PC-9 (cell line): Measurements from ENCODE around the gene CENPVL2. TPM values are rescaled to one million over a fixed set of nuclear protein-coding genes. Genes with fewer than 3 reads are reported as not detected.
"Not testable (repeated sequence)": the region's sequence is repeated elsewhere in the genome, so short reads cannot be mapped to it uniquely, and the experiment has no call there.

Source experiments
- BruUV-seq: library from RNA; stranded (reverse); fragments of 400-500 nt; replicated peaks from 2 replicates; lab custom pipeline; 2021; lab: Mats Ljungman, UMichigan
- CTCF ChIA-PET: fragments of 300-600 bp; sonication (Branson Sonifier 250); formaldehyde crosslinking; loops from one replicate; lab custom pipeline; 2022; ENCODE audit warnings: antibody characterized with exemption; lab: Charles Lee
- POLR2A ChIA-PET: fragments of 300-600 bp; sonication (Branson Sonifier 250); formaldehyde crosslinking; loops from one replicate; lab custom pipeline; 2022; ENCODE audit warnings: antibody characterized with exemption; ENCODE audit not compliant: unreplicated experiment; lab: Charles Lee
- DNase-seq, 2 experiments: peaks; one replicate each; pipeline versions ENCODE4 v3.0.0 to v3.0.0-alpha.2; 2015 to 2022; ENCODE audit warnings: mixed read lengths in 1 of 2
- H2AFZ ChIP-seq: fragments of 200-600 bp; sonication (generic); 2 replicates; pipeline ENCODE4 v1.8.1; 2017; ENCODE audit warnings: antibody characterized with exemption
- H3F3A ChIP-seq: fragments of 200-600 bp; sonication (generic); 2 replicates; pipeline ENCODE4 v1.8.1; 2017; ENCODE audit warnings: antibody characterized with exemption, mild to moderate bottlenecking, low read depth; ENCODE audit not compliant: insufficient read depth
- H3K27ac ChIP-seq: fragments of 200-600 bp; sonication (generic); 2 replicates; pipeline ENCODE4 v1.6.1; 2016; ENCODE audit warnings: mixed run types
- H3K27me3 ChIP-seq: fragments of 200-600 bp; sonication (generic); 2 replicates; pipeline ENCODE4 v1.6.1; 2016; ENCODE audit warnings: low read depth, mixed run types; ENCODE audit not compliant: insufficient read depth
- H3K36me3 ChIP-seq: fragments of 200-600 bp; sonication (generic); 2 replicates; pipeline ENCODE4 v1.6.1; 2016; ENCODE audit warnings: low read depth, mixed run types
- H3K4me1 ChIP-seq: fragments of 200-600 bp; sonication (generic); replicated peaks from 2 replicates; pipeline ENCODE4 v1.6.1; 2016; ENCODE audit warnings: mixed run types; ENCODE audit not compliant: insufficient read depth
- H3K4me2 ChIP-seq: fragments of 200-600 bp; sonication (generic); 2 replicates; pipeline ENCODE4 v1.6.1; 2017; ENCODE audit warnings: mixed run types
- H3K4me3 ChIP-seq: fragments of 200-600 bp; sonication (generic); 2 replicates; pipeline ENCODE4 v1.6.1; 2016; ENCODE audit warnings: mixed run types
- H3K79me2 ChIP-seq: fragments of 200-600 bp; sonication (generic); 2 replicates; pipeline ENCODE4 v1.6.1; 2017; ENCODE audit warnings: low read depth, mixed run types
- H3K9me2 ChIP-seq: fragments of 200-600 bp; sonication (generic); 2 replicates; pipeline ENCODE4 v1.8.1; 2017; ENCODE audit warnings: mild to moderate bottlenecking; ENCODE audit not compliant: insufficient read depth
- H3K9me3 ChIP-seq: fragments of 200-600 bp; sonication (generic); 2 replicates; pipeline ENCODE4 v1.8.1; 2016; ENCODE audit warnings: low read depth; ENCODE audit not compliant: insufficient read depth
- H4K20me1 ChIP-seq: fragments of 200-600 bp; sonication (generic); 2 replicates; pipeline ENCODE4 v1.8.1; 2017; ENCODE audit not compliant: insufficient read depth
- EZH2 ChIP-seq: fragments of 200-600 bp; sonication (generic); IDR thresholded peaks from 2 replicates; pipeline ENCODE4 v1.8.0; 2017; ENCODE audit warnings: antibody characterized with exemption, low read depth
- intact Hi-C: fragments of 100-400 bp; cut with micrococcal nuclease; formaldehyde crosslinking; loops from one replicate; pipeline ENCODE4 v1.10.0; 2022; ENCODE audit not compliant: unreplicated experiment
- total RNA-seq: library from RNA; stranded (reverse); gene quantifications from 2 replicates; pipeline ENCODE4 v1.2.3, GENCODE V29; 2021
- TF ChIP-seq, protein P1 (sequence below): fragments of 200-600 bp; sonication (generic); conservative IDR thresholded peaks from 2 replicates; pipeline ENCODE4 v1.6.1; 2017; ENCODE audit warnings: mixed run types, antibody characterized with exemption, mild to moderate bottlenecking, moderate library complexity

The CENPVL2 gene
- total RNA-seq, 1 experiment from 2014 or later: not detected

DNA sequence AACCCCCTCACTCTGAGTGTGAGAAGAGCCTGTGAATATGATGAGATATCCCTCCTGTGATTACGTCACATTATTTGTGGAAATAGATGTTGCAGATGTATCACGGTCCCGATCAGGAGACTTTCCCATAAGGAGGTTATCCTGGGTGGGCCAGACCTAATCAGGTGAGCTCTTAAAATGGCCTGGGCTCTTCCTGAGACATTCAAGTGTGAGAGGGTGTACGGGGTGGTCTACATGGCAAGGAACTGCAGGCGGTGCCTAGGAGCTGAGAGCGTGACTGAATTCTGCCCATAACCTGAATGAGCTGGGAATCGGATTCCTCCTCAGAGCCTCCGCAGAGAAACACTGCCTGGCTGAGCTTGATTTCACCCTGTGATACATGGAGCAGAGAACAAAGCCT is 14.8 kb upstream of the CENPVL2 start:
- POLR2A ChIA-PET: no interaction called here
- no peaks in the 10 kb centered on the region for H3K9me2 ChIP-seq
- no TSS peak for BruUV-seq

DNA sequence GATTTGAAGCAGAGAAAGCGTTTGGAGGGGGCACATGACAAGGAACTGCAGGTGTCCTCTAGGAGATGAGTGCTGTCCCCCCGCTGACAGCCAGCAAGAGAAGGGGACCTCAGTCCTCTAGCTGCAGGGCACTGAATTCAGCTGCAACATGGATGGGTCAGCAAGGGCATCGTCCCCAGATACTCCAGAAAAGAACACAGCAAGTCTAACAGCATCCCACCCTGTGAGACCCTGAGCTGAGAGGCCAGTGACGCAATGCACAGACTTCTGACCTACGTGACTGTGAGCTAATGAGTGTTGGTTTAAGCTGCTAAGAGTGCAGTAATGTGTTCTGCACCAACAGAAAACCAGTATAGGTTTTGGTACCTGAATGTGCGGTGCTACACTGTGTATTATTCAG is 11.6 kb upstream of the CENPVL2 start:
- Histone ChIP-seq H4K20me1 (no peaks in the 10 kb centered on the region), H3K79me2 (no peaks in the 10 kb centered on the region), H3K9me2 (no peaks in the 10 kb centered on the region), H3F3A (no peaks in the 10 kb centered on the region), H2AFZ (no peak overlapping the region), H3K4me2 (no peak overlapping the region), H3K4me1 (no peaks in the 10 kb centered on the region), H3K36me3 (no peaks in the 10 kb centered on the region), H3K27me3 (peaks cover 8% of the 10 kb centered on the region; the same call in 1 of the 2 replicates), H3K9me3 (no peaks in the 10 kb centered on the region), H3K27ac (no peak overlapping the region), H3K4me3 (no peak overlapping the region)
- no TSS peak for BruUV-seq
- no peak for DNase-seq
- POLR2A ChIA-PET: no interaction called here
- TF ChIP-seq, protein P1, sequence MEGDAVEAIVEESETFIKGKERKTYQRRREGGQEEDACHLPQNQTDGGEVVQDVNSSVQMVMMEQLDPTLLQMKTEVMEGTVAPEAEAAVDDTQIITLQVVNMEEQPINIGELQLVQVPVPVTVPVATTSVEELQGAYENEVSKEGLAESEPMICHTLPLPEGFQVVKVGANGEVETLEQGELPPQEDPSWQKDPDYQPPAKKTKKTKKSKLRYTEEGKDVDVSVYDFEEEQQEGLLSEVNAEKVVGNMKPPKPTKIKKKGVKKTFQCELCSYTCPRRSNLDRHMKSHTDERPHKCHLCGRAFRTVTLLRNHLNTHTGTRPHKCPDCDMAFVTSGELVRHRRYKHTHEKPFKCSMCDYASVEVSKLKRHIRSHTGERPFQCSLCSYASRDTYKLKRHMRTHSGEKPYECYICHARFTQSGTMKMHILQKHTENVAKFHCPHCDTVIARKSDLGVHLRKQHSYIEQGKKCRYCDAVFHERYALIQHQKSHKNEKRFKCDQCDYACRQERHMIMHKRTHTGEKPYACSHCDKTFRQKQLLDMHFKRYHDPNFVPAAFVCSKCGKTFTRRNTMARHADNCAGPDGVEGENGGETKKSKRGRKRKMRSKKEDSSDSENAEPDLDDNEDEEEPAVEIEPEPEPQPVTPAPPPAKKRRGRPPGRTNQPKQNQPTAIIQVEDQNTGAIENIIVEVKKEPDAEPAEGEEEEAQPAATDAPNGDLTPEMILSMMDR: no peak
- no peak for TF ChIP-seq EZH2
- CTCF ChIA-PET: no interaction called here
- intact Hi-C loops: no loop called here

More for the DNA sequence above, 14.8 kb upstream of the CENPVL2 start:
- Histone ChIP-seq H3K4me1 (no peaks in the 10 kb centered on the region), H3K4me3 (no peak overlapping the region), H3K9me3 (no peaks in the 10 kb centered on the region), H3K27me3 (peaks cover 8% of the 10 kb centered on the region; the same call in 1 of the 2 replicates), H3F3A (no peaks in the 10 kb centered on the region), H3K36me3 (no peaks in the 10 kb centered on the region), H4K20me1 (no peaks in the 10 kb centered on the region), H2AFZ (no peak overlapping the region), H3K4me2 (no peak overlapping the region), H3K79me2 (no peaks in the 10 kb centered on the region), H3K27ac (no peak overlapping the region)
- TF ChIP-seq, protein P1: no peak
- no peak for TF ChIP-seq EZH2
- CTCF ChIA-PET: no interaction called here
- no peak for DNase-seq
- intact Hi-C loops: no loop called here

DNA sequence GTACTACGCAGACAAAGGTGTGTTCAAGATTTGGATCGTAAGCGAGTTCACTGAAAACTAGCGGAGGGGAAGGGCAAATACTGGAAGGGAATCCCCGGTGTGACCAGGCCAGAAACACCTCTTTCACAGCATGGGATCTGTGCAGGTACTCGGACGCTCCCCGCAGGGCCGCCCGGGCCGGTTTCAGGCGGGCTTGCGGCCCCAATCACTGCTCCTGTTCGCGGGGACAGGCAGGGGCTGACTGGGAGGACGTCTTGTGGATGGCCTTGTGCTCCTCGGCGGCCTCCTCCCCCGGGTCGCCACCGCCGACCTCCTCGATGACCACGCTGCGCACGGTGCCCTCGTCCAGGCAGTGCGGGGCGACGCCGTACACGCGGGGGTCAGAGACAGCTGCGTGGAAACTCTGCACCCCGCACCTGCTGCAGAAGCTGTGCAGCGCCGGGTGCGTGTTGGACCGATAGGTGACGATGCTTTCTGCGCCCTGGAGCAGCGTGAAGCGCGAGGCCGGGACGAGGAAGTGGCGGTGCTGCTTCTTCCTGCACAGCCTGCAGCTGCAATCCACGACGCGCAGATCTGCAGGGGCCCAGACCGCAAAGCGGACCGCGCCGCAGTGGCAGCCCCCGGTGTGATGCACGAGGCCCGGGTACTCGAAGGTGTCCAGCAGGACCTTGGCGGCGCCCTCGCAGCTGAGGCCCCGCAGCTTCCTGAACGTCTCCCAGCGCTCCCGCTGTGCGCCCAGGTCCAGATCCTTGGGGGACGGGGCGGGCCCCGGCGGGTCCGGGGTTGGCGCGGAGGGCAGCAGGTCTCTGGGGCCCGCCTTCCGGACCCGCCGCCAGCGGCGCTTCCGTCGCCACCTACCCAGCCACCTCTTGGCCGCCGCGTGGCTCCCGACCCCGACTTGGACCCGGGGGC is 567 bp downstream of the CENPVL2 start:
- H3K27ac ChIP-seq, H3K4me1 ChIP-seq, H3K79me2 ChIP-seq, H3K27me3 ChIP-seq, H3K4me3 ChIP-seq, H3K9me2 ChIP-seq, POLR2A ChIA-PET, BruUV-seq, DNase-seq, H3F3A ChIP-seq, H3K36me3 ChIP-seq, H2AFZ ChIP-seq, H4K20me1 ChIP-seq, CTCF ChIA-PET, H3K4me2 ChIP-seq, intact Hi-C loops, H3K9me3 ChIP-seq: not testable (repeated sequence)

DNA sequence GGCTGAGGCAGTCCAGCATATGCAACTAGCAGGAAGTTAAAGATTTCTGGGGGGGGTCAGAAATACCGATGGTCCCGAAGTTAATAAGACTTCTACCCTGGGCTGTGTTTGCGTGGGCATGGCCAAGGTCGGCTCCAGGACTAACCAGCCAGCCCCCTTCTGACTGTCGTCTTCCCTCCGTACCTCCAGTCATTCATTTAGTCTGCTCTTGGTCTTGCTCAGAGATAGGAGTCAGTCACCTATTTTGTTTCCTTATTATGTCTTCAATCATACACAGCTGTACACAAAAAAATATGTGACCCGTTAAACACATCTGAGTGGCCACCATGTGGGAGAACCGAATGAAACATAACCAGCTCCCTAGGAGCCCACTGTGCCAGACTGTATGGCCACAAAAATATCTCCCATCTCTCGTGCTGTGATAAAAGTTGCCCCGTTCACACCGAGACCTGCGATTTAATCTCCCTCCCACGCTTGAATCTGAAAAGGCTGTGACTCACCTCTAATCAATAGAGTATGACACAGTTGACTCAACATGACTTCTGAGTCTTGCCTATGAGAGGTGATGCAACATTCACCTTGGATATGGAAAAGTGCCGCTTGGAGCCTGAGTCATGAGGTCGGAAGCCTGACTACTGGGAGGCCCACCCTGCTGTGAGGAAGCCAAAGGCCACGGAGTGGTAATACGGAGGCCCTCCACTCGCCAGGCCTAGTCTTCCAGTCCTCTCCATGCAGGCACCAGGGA is 2.8 kb downstream of the CENPVL2 start:
- H3K27me3 ChIP-seq, intact Hi-C loops: not testable (repeated sequence)

More for the DNA sequence above, 2.8 kb downstream of the CENPVL2 start:
- BruUV-seq, H3K4me1 ChIP-seq, H3K9me2 ChIP-seq, H2AFZ ChIP-seq, H3K9me3 ChIP-seq, H3K4me3 ChIP-seq, H3K36me3 ChIP-seq, H3F3A ChIP-seq, H3K27ac ChIP-seq, POLR2A ChIA-PET, DNase-seq, H3K79me2 ChIP-seq, CTCF ChIA-PET, H3K4me2 ChIP-seq, H4K20me1 ChIP-seq: not testable (repeated sequence)
